ENCODE results near the gene BBOF1. TPM values are rescaled to one million over a fixed set of nuclear protein-coding genes. Genes with fewer than 3 reads are reported as not detected.

Gene BBOF1
- total and polyA plus RNA-seq, 9 of the 15 experiments (the other 6 are each of a cell fraction or from before 2014, with no cell fraction given) = 1.3 to 4.9 (median 4.2) TPM

GRCh38 chr14:74083784-74084276, 64.7 kb downstream of the BBOF1 start (continued):
- TF ChIP-seq ZNF511 (CRISPR knock-in tag; IDR thresholded peaks at IDR 0.05) = peak; percentile 73; the same call in 1 of the 2 replicates
- no peak for TF ChIP-seq DNMT1 (IDR thresholded peaks at IDR 0.05)
- TF ChIP-seq MAZ (CRISPR knock-in tag; conservative IDR thresholded peaks at IDR 0.05 in 1 of 2, IDR thresholded peaks at IDR 0.05 in 1 of 2) = no peak
- no peak for TF ChIP-seq MTA1 (IDR thresholded peaks at IDR 0.05; ENCODE audit: borderline replicate concordance)

DNA sequence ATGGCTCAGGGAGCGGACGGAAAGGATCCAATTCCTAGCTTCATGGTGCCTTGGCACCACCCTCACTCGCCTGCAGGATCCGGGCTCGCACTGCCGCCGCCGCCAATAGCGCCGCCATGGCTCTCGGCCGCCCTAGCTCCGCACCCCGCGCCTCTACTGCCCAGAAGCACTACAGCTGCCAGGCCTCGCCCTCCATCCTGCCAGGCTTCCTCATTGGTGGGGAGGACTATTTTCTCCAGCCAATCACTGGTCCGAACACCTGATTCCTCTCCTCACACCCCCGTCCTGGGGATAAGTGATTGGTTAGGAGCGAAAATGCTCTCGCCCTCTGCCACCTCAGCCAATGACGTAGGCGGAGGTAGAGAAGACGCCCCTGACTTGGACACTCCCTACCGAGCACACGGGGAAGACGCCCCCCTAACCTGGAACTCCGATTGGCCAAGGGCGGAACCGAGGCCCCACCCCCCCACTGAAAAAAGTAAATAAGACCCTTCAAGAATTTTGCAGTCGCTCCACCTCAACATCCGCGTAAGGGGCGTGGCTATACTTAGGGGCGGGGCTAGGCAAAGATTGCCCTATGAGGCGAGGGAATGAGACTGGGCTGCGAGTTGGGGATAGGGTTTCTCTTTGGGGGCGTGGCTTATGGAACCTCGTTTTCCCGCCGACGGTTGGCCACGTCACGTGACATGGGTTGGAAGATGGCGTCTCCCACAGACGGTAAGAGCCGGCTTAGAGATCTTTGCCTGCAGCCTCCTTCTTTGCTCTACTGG, 65.3 kb downstream of the BBOF1 start, which contains the start of the genes ALDH6A1 and LIN52:
Gene ALDH6A1 (minus strand): TSS at position 177 of the 770 bp plus-strand sequence. CDS start 59 bp downstream, at position 118.
Gene LIN52 (plus strand): TSS at position 680 of the 770 bp plus-strand sequence. CDS start 19 bp downstream, at position 699.
- FAIRE-seq (peak; percentile 99), ATAC-seq (peak; percentile 98), DNase-seq (ENCODE audit: extremely low read depth in 1 of 4, low spot score in 3 of 4) (peak; percentile 96 to 99 (median 98))
- POLR2A ChIA-PET = interaction anchor here (0.6 to 2.2 kb wide), 4 partner anchors 11 to 175 kb away, joined by 3 to 9 read pairs (median 6); no protein-coding TSS in a partner anchor
- peak within 1 kb of the TSS; percentile 92 for H2AFZ ChIP-seq (ENCODE audit: low read depth, low read length)
- H3K9ac ChIP-seq (ENCODE audit: insufficient read depth in 1 of 2, low read depth in 2 of 2, low read length in 2 of 2) = peak within 1 kb of the TSS; percentile 91 to 96
- no peaks in the 10 kb centered on the region for H3K27me3 ChIP-seq (ENCODE audit: control insufficient read depth in 2 of 2, insufficient read depth in 2 of 2, low read length in 2 of 2)
- H3K4me3 ChIP-seq = peak within 1 kb of the TSS; percentile 90
- peak within 1 kb of the TSS; percentile 94 for H3K27ac ChIP-seq (ENCODE audit: extremely low read depth, low read depth, low read length)
- no peaks in the 10 kb centered on the region for H3K9me3 ChIP-seq (replicated peaks; ENCODE audit: control insufficient read depth, insufficient read depth, low read depth, low read length)
- in situ Hi-C loops (cut with MboI) = no loop called here
- under 1% methylated on average over 37 of the region's 46 CpGs for WGBS (ENCODE audit: insufficient coverage, low coverage, missing lambda C conversion rate)
- peaks cover 27% of the 10 kb centered on the region for H3K79me2 ChIP-seq (ENCODE audit: control insufficient read depth, insufficient read depth, low read length)
- no peaks in the 10 kb centered on the region for H3K36me3 ChIP-seq (ENCODE audit: control insufficient read depth, insufficient read depth, low read length)
- H3K9me1 ChIP-seq (ENCODE audit: control insufficient read depth, insufficient read depth, low read length) = no peaks in the 10 kb centered on the region
- CTCF ChIA-PET (ENCODE audit: low intra/inter-chr PET ratio) = no interaction called here
- no peaks in the 10 kb centered on the region for H4K20me1 ChIP-seq (replicated peaks; ENCODE audit: control insufficient read depth, insufficient read depth, low read length)
- intact Hi-C loops (cut with micrococcal nuclease) = no loop called here
- peaks cover 7 to 13% of the 10 kb centered on the region in 2 experiments; a peak in 3 of 5 replicates for H3K4me1 ChIP-seq (replicated peaks in 1 of 2; ENCODE audit: control insufficient read depth in 2 of 2, insufficient read depth in 2 of 2, low read length in 2 of 2)
- peak within 1 kb of the TSS; percentile 96 for H3K4me2 ChIP-seq (ENCODE audit: insufficient read depth, low read length)
- no TSS peak for BruUV-seq (replicated peaks)
- TF ChIP-seq TEAD1 (CRISPR knock-in tag; IDR thresholded peaks at IDR 0.05) (no peak), MTA3 (IDR thresholded peaks at IDR 0.05; ENCODE audit: borderline replicate concordance) (0 out of 2 replicates have a peak, but pooled peaks have one; percentile 19), EZH2 (IDR thresholded peaks at IDR 0.05; ENCODE audit: borderline replicate concordance, low read depth, low read length) (no peak), ZNF311 (CRISPR knock-in tag; IDR thresholded peaks at IDR 0.05) (no peak), ZBTB49 (CRISPR knock-in tag; IDR thresholded peaks at IDR 0.05; ENCODE audit: borderline replicate concordance) (no peak), PHF20 (IDR thresholded peaks at IDR 0.05; ENCODE audit: partially characterized antibody) (no peak), FOXP4 (CRISPR knock-in tag; IDR thresholded peaks at IDR 0.05; ENCODE audit: borderline replicate concordance) (no peak), ZNF384 (IDR thresholded peaks at IDR 0.05; ENCODE audit: low read depth, low read length) (0 out of 2 replicates have a peak, but pooled peaks have one; percentile 8)

Measured in K562 (cell line).